AG09319 (cell line): Measurements from ENCODE around the gene ARHGAP44.

Experiments
- DNase-seq: peaks from one replicate; pipeline ENCODE4 v3.0.0-alpha.2; 2010; ENCODE audit warnings: low read depth; ENCODE audit errors: extremely low read depth
- TF ChIP-seq, protein P1 (sequence below): IDR thresholded peaks from 2 replicates; pipeline ENCODE4 v1.5.1; 2011; ENCODE audit warnings: low read depth, mild to moderate bottlenecking, inconsistent platforms, low read length, moderate library complexity

The ARHGAP44 gene

DNA sequence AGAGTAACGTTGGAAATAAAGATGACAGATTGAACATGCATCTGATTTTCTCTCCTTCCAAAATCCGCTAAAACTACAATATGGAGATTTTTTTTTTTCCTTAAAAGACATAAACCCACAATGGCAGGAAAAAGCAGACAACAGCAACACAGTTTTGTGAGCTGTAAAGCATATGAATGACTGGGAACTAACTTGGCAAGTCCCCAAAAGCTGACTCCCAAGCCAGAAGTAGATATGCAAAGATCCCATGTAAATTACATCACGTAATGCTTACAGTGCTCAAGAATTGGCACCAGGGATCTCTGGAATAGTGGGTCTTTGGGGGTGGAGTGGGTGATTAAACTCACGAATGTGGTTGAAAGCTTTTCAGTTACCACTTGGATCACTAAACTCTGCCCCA is 121.9 kb downstream of the ARHGAP44 start:
- TF ChIP-seq, protein P1, sequence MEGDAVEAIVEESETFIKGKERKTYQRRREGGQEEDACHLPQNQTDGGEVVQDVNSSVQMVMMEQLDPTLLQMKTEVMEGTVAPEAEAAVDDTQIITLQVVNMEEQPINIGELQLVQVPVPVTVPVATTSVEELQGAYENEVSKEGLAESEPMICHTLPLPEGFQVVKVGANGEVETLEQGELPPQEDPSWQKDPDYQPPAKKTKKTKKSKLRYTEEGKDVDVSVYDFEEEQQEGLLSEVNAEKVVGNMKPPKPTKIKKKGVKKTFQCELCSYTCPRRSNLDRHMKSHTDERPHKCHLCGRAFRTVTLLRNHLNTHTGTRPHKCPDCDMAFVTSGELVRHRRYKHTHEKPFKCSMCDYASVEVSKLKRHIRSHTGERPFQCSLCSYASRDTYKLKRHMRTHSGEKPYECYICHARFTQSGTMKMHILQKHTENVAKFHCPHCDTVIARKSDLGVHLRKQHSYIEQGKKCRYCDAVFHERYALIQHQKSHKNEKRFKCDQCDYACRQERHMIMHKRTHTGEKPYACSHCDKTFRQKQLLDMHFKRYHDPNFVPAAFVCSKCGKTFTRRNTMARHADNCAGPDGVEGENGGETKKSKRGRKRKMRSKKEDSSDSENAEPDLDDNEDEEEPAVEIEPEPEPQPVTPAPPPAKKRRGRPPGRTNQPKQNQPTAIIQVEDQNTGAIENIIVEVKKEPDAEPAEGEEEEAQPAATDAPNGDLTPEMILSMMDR, result no peak
- no peak for DNase-seq

DNA sequence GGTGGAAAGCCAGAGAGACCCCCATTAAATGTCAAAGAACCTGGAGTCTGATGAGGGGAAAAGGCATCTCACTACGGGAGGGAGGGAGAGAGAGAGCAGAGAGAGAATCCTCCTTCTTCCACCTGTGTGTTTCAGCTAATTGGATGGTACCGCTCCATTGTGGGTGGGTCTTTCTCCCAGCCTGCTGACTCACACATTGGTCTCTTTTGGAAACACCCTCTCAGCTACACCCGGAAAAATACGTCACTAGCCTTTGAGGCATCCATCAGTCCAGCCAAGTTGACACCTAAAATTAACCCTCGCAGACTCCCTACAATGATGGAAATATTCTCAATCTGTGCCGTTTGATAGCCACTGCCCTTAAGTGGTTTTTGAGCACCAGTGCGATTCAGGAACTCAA is 128.1 kb downstream of the ARHGAP44 start:
- TF ChIP-seq, protein P1, result no peak
- DNase-seq, result no peak

DNA sequence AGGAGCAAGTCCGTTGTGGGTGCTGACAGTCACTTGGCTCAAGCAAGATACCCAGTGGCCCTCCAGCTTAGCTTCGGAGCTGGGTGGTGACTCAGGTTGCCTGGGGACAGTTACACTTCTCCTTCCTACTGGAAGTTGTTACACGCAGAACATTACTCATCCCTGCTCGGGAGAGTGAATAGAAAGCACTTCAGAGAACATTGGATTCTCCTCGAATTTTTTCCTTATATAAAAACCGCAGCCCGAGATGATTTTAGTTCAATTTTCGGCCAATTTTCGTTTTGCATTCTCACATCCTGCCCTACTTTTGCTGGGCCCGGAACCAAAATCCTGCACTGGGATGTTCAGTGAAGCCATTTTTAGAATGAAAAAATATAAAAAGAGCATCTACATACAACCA is 128.8 kb downstream of the ARHGAP44 start:
- TF ChIP-seq, protein P1, result no peak
- no peak for DNase-seq

DNA sequence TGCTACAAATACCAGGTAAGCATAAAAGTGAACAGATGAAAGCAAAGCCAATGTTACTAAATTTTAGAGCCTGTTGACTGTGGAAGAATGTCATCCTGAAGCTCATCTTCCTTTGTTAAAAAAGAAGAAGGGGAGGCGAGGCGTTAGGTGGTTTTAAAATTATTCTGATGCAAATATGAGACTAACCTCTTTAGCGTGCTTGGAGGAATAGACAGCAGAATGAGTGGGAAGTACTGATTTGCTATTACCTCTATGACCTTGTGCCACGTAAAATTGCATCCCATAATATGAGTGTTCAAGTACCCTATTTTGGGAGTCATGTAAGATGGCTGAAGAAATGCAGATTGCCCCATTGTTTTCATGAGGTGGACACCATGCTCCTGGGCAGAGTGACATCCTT is 132.8 kb downstream of the ARHGAP44 start:
- no peak for DNase-seq
- TF ChIP-seq, protein P1, result no peak

DNA sequence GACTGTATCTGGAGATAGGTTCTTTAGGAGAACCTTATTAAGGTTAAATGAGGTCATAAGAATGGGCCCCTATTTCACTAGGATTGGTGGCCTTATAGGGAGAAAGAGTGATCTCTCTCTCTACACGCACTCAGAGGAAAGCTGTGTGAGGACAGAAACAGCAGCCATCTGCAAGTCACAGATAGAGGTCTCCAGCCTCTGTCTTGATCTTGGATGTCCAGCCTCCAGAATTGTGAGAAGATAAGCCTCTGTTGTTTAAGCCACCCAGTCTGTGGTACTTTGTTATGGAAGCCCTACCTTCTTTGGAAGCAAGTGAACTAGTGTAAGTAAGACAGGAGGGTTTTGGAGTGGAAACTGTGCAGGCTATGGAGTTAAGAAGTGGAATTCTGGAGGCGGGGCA is 135.3 kb downstream of the ARHGAP44 start:
- DNase-seq, result no peak
- TF ChIP-seq, protein P1, result no peak

DNA sequence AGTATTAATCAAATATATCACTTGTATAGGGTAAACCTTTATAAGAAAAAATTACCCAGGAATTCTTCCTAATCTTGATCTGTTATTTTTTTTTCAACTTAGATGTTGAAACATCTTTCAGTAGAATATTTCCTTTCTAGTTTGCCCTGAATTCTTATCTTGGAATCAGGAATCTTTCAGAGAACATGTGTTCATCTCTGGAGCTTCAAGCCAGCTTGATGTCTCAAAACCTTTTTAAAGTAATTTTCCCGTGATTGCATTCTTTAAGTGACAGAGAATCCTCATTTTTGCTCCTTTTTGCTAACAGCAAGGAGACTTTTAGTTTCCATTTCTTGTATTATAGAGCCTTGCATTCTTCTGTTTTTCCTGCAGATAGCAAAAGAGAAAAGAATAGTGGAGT is 137.7 kb downstream of the ARHGAP44 start:
- no peak for DNase-seq
- TF ChIP-seq, protein P1, result no peak

DNA sequence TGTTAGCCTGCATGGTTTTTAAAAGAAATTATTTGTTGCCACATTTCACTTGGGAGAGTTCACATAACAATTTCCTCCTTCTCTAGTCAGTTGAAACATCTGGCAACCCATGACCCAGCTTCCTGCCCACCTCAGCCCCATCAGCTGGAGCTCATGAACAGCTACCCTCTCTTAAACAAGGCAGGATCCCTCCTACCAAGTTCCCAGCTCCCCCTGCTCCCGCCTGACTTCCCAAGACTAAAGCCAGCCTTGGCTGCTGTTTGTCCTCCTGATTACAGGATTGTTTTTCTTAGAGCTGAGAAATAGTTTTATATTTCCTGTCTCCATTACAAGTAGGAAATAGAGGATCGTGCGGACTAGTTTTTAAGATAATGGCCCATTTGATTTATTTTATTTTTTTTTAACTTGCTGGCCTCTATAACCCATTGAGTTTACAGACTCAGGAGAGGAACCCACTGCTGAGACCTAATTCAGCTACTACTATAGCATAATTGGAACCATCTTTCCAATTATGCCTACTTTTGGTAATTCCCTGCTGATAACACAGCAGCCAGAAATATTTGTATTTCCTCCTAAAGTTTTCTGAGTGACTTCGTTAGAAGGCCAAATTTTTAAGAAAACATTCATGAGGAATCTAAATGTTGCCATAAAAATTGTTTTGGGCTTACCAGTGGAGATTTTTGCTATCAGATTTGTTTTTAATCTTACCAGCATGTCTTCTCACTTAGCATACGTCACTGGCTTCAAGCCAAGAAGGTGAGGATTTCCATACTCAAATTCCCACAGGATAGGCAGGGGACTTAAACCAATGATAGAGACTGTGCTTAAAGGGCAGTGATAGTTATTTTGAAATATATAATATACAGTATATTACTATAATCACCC is 138.5 kb downstream of the ARHGAP44 start:
- DNase-seq, result no peak
- TF ChIP-seq, protein P1, result no peak
